Urothelium cell line (cell line): ENCODE results near the gene TOP2B.
A peak's percentile ranks its signal among the peaks of the same experiment; 100 is the strongest.

ENCODE experiments used
- DNase-seq: peaks from one replicate; pipeline ENCODE4 v3.0.0; 2011; ENCODE audit warnings: low spot score, mixed read lengths
- FAIRE-seq: peaks from 2 replicates; lab custom pipeline; 2011; peaks lifted over from hg19 to GRCh38; lab: Jason Lieb, UNC

TOP2B gene

GRCh38 chr3:25678581-25678980 is 13.9 kb upstream of the TOP2B start:
- FAIRE-seq, result no peak
- DNase-seq, result no peak

GRCh38 chr3:25677121-25677520 is 12.4 kb upstream of the TOP2B start:
- DNase-seq (no peak), FAIRE-seq (no peak)

- DNase-seq, result no peak
- FAIRE-seq, result no peak
Measured at GRCh38 chr3:25674670-25675069, 10.0 kb upstream of the TOP2B start.

- DNase-seq (no peak), FAIRE-seq (no peak)
Measured at GRCh38 chr3:25673738-25674298, 9.1 kb upstream of the TOP2B start.

GRCh38 chr3:25665315-25666280 is 891 bp upstream of the TOP2B start:
- no peak for FAIRE-seq
- no peak for DNase-seq

GRCh38 chr3:25663869-25664811 is 567 bp downstream of the TOP2B start:
- no peak for FAIRE-seq
- peak; percentile 60 for DNase-seq

GRCh38 chr3:25663347-25663868 is 1.3 kb downstream of the TOP2B start:
- FAIRE-seq (no peak), DNase-seq (peak; percentile 35)

- no peak for FAIRE-seq
- no peak for DNase-seq
Measured at GRCh38 chr3:25662736-25663320, 1.9 kb downstream of the TOP2B start.

GRCh38 chr3:25661694-25662437 is 2.8 kb downstream of the TOP2B start:
- FAIRE-seq (no peak), DNase-seq (no peak)

- no peak for DNase-seq
- no peak for FAIRE-seq
Measured at GRCh38 chr3:25658836-25659235, 5.9 kb downstream of the TOP2B start.

- no peak for DNase-seq
- no peak for FAIRE-seq
Measured at GRCh38 chr3:25657293-25657692, 7.4 kb downstream of the TOP2B start.

GRCh38 chr3:25655659-25656058 is 9.0 kb downstream of the TOP2B start:
- no peak for FAIRE-seq

GRCh38 chr3:25654576-25654975 is 10.1 kb downstream of the TOP2B start:
- DNase-seq (no peak), FAIRE-seq (no peak)

More at GRCh38 chr3:25655659-25656058, 9.0 kb downstream of the TOP2B start:
- DNase-seq, result no peak

GRCh38 chr3:25653322-25653721 is 11.4 kb downstream of the TOP2B start:
- FAIRE-seq (no peak), DNase-seq (no peak)

GRCh38 chr3:25652921-25653320 is 11.8 kb downstream of the TOP2B start:
- DNase-seq (no peak), FAIRE-seq (no peak)

- DNase-seq (no peak), FAIRE-seq (no peak)
Measured at GRCh38 chr3:25648925-25649830, 15.5 kb downstream of the TOP2B start.

- peak; percentile 69 for DNase-seq
- no peak for FAIRE-seq
Measured at GRCh38 chr3:25648107-25648535, 16.6 kb downstream of the TOP2B start.

GRCh38 chr3:25635038-25635437 is 29.7 kb downstream of the TOP2B start:
- no peak for DNase-seq
- FAIRE-seq, result no peak

GRCh38 chr3:25633919-25634318 is 30.8 kb downstream of the TOP2B start:
- DNase-seq (no peak), FAIRE-seq (no peak)
